Measurements from ENCODE around the gene FHL3.

GRCh38 chr1:37947364-37947763 lies 58.0 kb downstream of the FHL3 start:
- TF ChIP-seq EP300 (IDR thresholded peaks at IDR 0.05) = no peak
- TF ChIP-seq CTCF (IDR thresholded peaks at IDR 0.05) = no peak
- TF ChIP-seq POLR2A (IDR thresholded peaks at IDR 0.05) = no peak

All from stomach (tissue), 4 donors.